GM12878 (cell line): ENCODE data around the gene RRH. TPM values are rescaled to one million over a fixed set of nuclear protein-coding genes. Genes with fewer than 3 reads are reported as not detected.
"Not testable (repeated sequence)": the region's sequence is repeated elsewhere in the genome, so short reads cannot be mapped to it uniquely, and the experiment has no call there.

Source experiments
- ATAC-seq: fragments of 200-7000 bp; cut with Tn5 transposase; 3 replicates; pipeline ENCODE4 v1.9.1; 2020; ENCODE audit warnings: mild to moderate bottlenecking, moderate library complexity
- BruUV-seq: library from RNA; stranded (reverse); fragments of 400-500 nt; replicated peaks from 2 replicates; lab custom pipeline; 2021; lab: Mats Ljungman, UMichigan
- CTCF ChIA-PET: fragments of 300-600 bp; sonication (Branson Sonifier 250); formaldehyde crosslinking; extraction: SDS; loops from one replicate; lab custom pipeline; 2021; ENCODE audit warnings: inconsistent platforms; lab: Yijun Ruan, JAX
- POLR2A ChIA-PET: fragments of 350-600 bp; formaldehyde crosslinking; extraction: SDS; loops from one replicate; lab custom pipeline; 2021; ENCODE audit warnings: inconsistent platforms; lab: Charles Lee
- RAD21 ChIA-PET: fragments of 300-600 bp; sonication (Branson Sonifier 250); formaldehyde crosslinking; loops from one replicate; lab custom pipeline; 2023; ENCODE audit warnings: antibody characterized with exemption; ENCODE audit not compliant: unreplicated experiment; lab: Charles Lee
- SMC1A ChIA-PET: fragments of 300-600 bp; sonication (Branson Sonifier 250); formaldehyde crosslinking; loops from one replicate; lab custom pipeline; 2023; ENCODE audit not compliant: unreplicated experiment, uncharacterized antibody; lab: Charles Lee
- DNase-seq: peaks from one replicate; pipeline ENCODE4 v3.0.0-alpha.2; 2011; ENCODE audit warnings: low read depth, low spot score
- FAIRE-seq: peaks from 3 replicates; lab custom pipeline; 2011; peaks lifted over from hg19 to GRCh38; lab: Jason Lieb, UNC
- H2AFZ ChIP-seq: 2 replicates; pipeline ENCODE4 v1.6.0; 2011; ENCODE audit warnings: low read depth, low read length, control low read depth; ENCODE audit not compliant: control insufficient read depth
- H3K27ac ChIP-seq: 2 replicates; pipeline ENCODE4 v1.5.1; 2011; ENCODE audit warnings: control low read depth; ENCODE audit not compliant: control insufficient read depth, insufficient read depth
- H3K27me3 ChIP-seq, 2 experiments: replicated peaks in 1 of 2; 2 replicates each; pipeline versions ENCODE4 v1.6.0 to v1.6.1; 2011; ENCODE audit warnings: low read length in 1 of 2; ENCODE audit not compliant: control insufficient read depth in 2 of 2, insufficient read depth in 2 of 2
- H3K36me3 ChIP-seq, 2 experiments: 2 replicates each; pipeline ENCODE4 v1.5.1; 2011; ENCODE audit warnings: low read length in 1 of 2; ENCODE audit not compliant: control insufficient read depth in 2 of 2, insufficient read depth in 2 of 2
- H3K4me1 ChIP-seq: 2 replicates; pipeline ENCODE4 v1.6.1; 2011; ENCODE audit warnings: mild to moderate bottlenecking, low read length, moderate library complexity, mixed read lengths; ENCODE audit not compliant: control insufficient read depth, insufficient read depth
- H3K4me2 ChIP-seq: 2 replicates; pipeline ENCODE4 v1.6.0; 2011; ENCODE audit warnings: control low read depth; ENCODE audit not compliant: control insufficient read depth, insufficient read depth
- H3K4me3 ChIP-seq: fragments of 200-600 bp; sonication (generic); 2 replicates; pipeline ENCODE4 v1.5.1; 2016
- H3K79me2 ChIP-seq: 2 replicates; pipeline ENCODE4 v1.6.0; 2011; ENCODE audit warnings: low read length; ENCODE audit not compliant: control insufficient read depth, insufficient read depth
- H3K9ac ChIP-seq: 2 replicates; pipeline ENCODE4 v1.8.0; 2011; ENCODE audit warnings: low read length, control low read depth, mixed read lengths; ENCODE audit not compliant: control insufficient read depth, insufficient read depth
- H3K9me3 ChIP-seq: replicated peaks from 3 replicates; pipeline ENCODE4 v1.5.1; 2011; ENCODE audit warnings: mild to moderate bottlenecking, low read length; ENCODE audit not compliant: control insufficient read depth, insufficient read depth
- H4K20me1 ChIP-seq: 2 replicates; pipeline ENCODE4 v1.6.0; 2011; ENCODE audit not compliant: control insufficient read depth, insufficient read depth
- NFYB ChIP-seq: IDR thresholded peaks from 2 replicates; pipeline ENCODE4 v1.6.1; 2011; ENCODE audit warnings: low read depth, mild to moderate bottlenecking, low read length, improper control_type of control experiment, moderate library complexity; ENCODE audit not compliant: insufficient read depth
- POLR2A ChIP-seq: IDR thresholded peaks from 2 replicates; pipeline ENCODE4 v1.6.1; 2011; ENCODE audit warnings: low read depth, mild to moderate bottlenecking, low read length
- RAD51 ChIP-seq: fragments of 450-650 bp; IDR thresholded peaks from 2 replicates; pipeline ENCODE4 v1.6.1; 2016; ENCODE audit warnings: moderate library complexity, mild to moderate bottlenecking, inconsistent platforms
- RCOR1 ChIP-seq: conservative IDR thresholded peaks from 2 replicates; pipeline ENCODE4 v1.6.1; 2012; ENCODE audit warnings: low read depth, low read length, improper control_type of control experiment
- SIX5 ChIP-seq: IDR thresholded peaks from 2 replicates; pipeline ENCODE4 v1.6.1; 2011; ENCODE audit warnings: mild to moderate bottlenecking, low read depth, low read length, moderate library complexity; ENCODE audit not compliant: severe bottlenecking
- ZNF384 ChIP-seq: IDR thresholded peaks from 2 replicates; pipeline ENCODE4 v1.6.1; 2012; ENCODE audit warnings: low read depth, mild to moderate bottlenecking, low read length, improper control_type of control experiment, borderline replicate concordance
- WGBS: methylation state at CpG from one replicate; pipeline ENCODE4 v1.1.6; 2016; ENCODE audit warnings: low lambda C conversion rate; ENCODE audit not compliant: insufficient replicate concordance, insufficient coverage; ENCODE audit errors: missing lambda C conversion rate; 5-methylcytosine and 5-hydroxymethylcytosine counted together
- in situ Hi-C: fragments of 300-500 bp; cut with MboI; formaldehyde crosslinking; loops from 9 replicates; pipeline ENCODE4 v1.14.3; 2018; ENCODE audit warnings: mixed read lengths
- intact Hi-C: fragments of 100-400 bp; cut with micrococcal nuclease; formaldehyde crosslinking; loops from one replicate; pipeline ENCODE4 v1.14.2; 2022; ENCODE audit not compliant: unreplicated experiment
- polyA plus RNA-seq, 11 experiments: library from polyadenylated mRNA; depleted of rRNA in 4 of 11; unstranded in 6 of 11; stranded (reverse) in 5 of 11; fragments of >200 nt; fragmentation: Nextera tagmentation in 4 of 11; fragmentation: Illumina TruSeq in 1 of 11; extraction: Ambion mirVana in 4 of 11; extraction: Trizol in 1 of 11; gene quantifications; 1 replicate in 1 of 11; 2 replicates in 10 of 11; pipeline versions ENCODE4 v1.2.1 to v1.2.3, GENCODE V29; 2011 to 2016; ENCODE audit warnings: inconsistent platforms in 2 of 11, missing spikeins in 2 of 11, low read depth in 1 of 11
- total RNA-seq, 4 experiments: library from RNA; depleted of rRNA in 3 of 4; stranded (reverse); fragments of >200 nt in 3 of 4; fragmentation: Illumina TruSeq in 1 of 4; extraction: Trizol in 1 of 4; gene quantifications; 2 replicates each; pipeline versions ENCODE4 v1.2.1 to v1.2.3, GENCODE V29; 2013 to 2021

The RRH gene
- total and polyA plus RNA-seq, 10 of the 15 experiments (the other 5 are each of a cell fraction or from before 2014, with no cell fraction given) = 0.06 to 0.24 (median 0.12) TPM; not detected in 6

GRCh38 chr4:109848501-109848900 is 20.7 kb downstream of the RRH start:
- no peaks in the 10 kb centered on the region for H3K9me3 ChIP-seq
- no peaks in the 10 kb centered on the region for H3K27me3 ChIP-seq
- SMC1A ChIA-PET = interaction anchor here (0.9 kb wide), 1 partner anchor 16 kb away, joined by 3 read pairs; no protein-coding TSS in a partner anchor
- WGBS = 48% methylated on average over 2 of the region's 2 CpGs
- DNase-seq = no peak
- no peak for ATAC-seq
- TF ChIP-seq RAD51 (no peak), NFYB (no peak), RCOR1 (no peak), ZNF384 (no peak)
- TF ChIP-seq, all 136 proteins: peak for 0
- Histone ChIP-seq H3K27ac (no peak overlapping the region), H3K4me2 (no peak overlapping the region), H3K4me1 (no peaks in the 10 kb centered on the region), H3K36me3 (no peaks in the 10 kb centered on the region), H3K79me2 (no peaks in the 10 kb centered on the region), H3K4me3 (no peak overlapping the region), H4K20me1 (no peaks in the 10 kb centered on the region), H2AFZ (no peak overlapping the region), H3K9ac (no peak overlapping the region)
- in situ Hi-C loops = no loop called here
- CTCF ChIA-PET = no interaction called here
- no peak for FAIRE-seq
- POLR2A ChIA-PET = no interaction called here
- BruUV-seq = no TSS peak
- RAD21 ChIA-PET = no interaction called here
- intact Hi-C loops = no loop called here

DNA sequence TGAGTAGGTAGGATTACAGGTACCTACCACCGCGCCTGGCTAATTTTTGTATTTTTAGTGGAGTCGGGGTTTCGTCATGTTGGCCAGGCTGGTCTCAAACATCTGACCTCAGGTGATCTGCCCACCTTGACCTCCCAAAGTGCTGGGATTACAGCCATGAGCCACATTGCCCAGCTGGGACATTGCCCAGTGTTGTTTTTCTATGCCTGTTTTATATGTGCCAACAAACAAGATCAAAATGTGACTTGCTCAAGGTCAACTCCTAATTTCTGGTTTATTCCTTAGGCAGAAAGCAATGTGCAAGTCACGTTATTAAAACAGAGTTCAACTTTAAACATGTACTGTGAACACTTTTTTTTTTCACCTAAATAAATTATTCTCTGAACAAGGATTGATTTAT is 22.8 kb downstream of the RRH start:
- intact Hi-C loops (no loop called here), in situ Hi-C loops (no loop called here)
- no peaks in the 10 kb centered on the region for H3K27me3 ChIP-seq
- no peak for DNase-seq
- no peak for TF ChIP-seq POLR2A
- no peak for TF ChIP-seq SIX5
- ChIA-PET CTCF (no interaction called here), RAD21 (no interaction called here), SMC1A (interaction anchor here (1.2 kb wide), 1 partner anchor 9 kb away, joined by 3 read pairs; no protein-coding TSS in a partner anchor), POLR2A (no interaction called here)
- no TSS peak for BruUV-seq
- H3K4me3 ChIP-seq = no peak overlapping the region
- no peaks in the 10 kb centered on the region for H3K79me2 ChIP-seq
- no peak overlapping the region for H3K4me2 ChIP-seq
- no peak overlapping the region for H3K27ac ChIP-seq
- FAIRE-seq = no peak
- H4K20me1 ChIP-seq = no peaks in the 10 kb centered on the region
- no peaks in the 10 kb centered on the region for H3K36me3 ChIP-seq
- no peaks in the 10 kb centered on the region for H3K4me1 ChIP-seq
- H2AFZ ChIP-seq = no peak overlapping the region
- ATAC-seq = no peak
- WGBS = 66% methylated on average over 5 of the region's 5 CpGs
- no peak overlapping the region for H3K9ac ChIP-seq
- no peaks in the 10 kb centered on the region for H3K9me3 ChIP-seq

DNA sequence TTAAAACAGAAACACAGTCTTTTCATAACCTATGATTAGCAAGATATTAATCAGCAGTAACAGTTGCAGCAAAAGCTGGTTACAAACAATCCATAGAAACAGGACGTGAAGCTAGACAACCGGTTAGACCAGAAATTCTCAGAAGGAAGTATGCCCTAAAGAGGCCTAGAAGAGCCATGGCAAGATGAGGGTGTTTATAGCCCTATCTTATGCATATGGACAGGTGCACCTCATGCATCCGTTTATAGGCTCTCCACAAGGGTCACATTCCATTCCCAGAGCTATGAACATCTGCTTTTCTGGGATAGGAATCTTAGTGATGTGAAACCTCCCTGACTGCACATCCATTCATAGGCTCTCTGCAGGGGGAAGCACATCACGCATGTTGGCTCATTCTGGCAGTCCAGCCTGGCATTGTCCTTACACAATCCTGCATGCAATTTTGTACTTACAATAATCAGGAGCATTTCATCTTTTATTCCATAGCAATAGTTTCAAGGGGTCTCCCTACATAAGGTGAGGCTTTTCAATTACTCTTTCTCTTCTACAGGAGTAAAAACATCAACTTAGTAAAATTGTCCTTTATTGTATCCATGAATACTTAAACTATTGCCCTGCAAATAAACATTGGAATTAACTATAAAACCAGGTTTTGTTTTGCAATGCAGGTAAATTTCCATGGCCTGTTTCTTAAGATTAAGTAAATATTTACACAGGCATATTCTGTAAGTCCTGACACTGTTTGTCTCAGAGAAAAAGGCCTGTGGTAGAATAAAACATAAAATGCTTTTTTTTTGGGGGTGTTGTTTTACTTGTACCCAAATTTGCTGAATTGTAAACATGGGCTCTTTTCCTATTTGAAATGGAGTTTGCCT is 31.9 kb downstream of the RRH start:
- intact Hi-C loops, H3K4me3 ChIP-seq, POLR2A ChIA-PET, H3K4me2 ChIP-seq, H3K9ac ChIP-seq, H2AFZ ChIP-seq, H3K36me3 ChIP-seq, RAD21 ChIA-PET, H3K9me3 ChIP-seq, H3K4me1 ChIP-seq, ATAC-seq, FAIRE-seq, in situ Hi-C loops, CTCF ChIA-PET, H3K27ac ChIP-seq, H4K20me1 ChIP-seq, H3K79me2 ChIP-seq, BruUV-seq, SMC1A ChIA-PET, DNase-seq, H3K27me3 ChIP-seq: not testable (repeated sequence)
- WGBS = 24% methylated on average over 4 of the region's 4 CpGs
